IMR-90 (cell line): Measurements from ENCODE around the gene TLCD4. TPM values are rescaled to one million over a fixed set of nuclear protein-coding genes. Genes with fewer than 3 reads are reported as not detected.

Experiments used
- ATAC-seq: fragments of 200-7000 bp; cut with Tn5 transposase; 2 replicates; pipeline ENCODE4 v1.9.1; 2020; ENCODE audit warnings: low read depth, mild to moderate bottlenecking, moderate library complexity
- BruUV-seq: library from RNA; stranded (reverse); fragments of 400-500 nt; replicated peaks from 2 replicates; lab custom pipeline; 2021; lab: Mats Ljungman, UMichigan
- CTCF ChIA-PET: fragments of 300-600 bp; formaldehyde crosslinking; extraction: SDS; loops from one replicate; lab custom pipeline; 2021; ENCODE audit warnings: antibody characterized with exemption; lab: Yijun Ruan, JAX
- POLR2A ChIA-PET: fragments of 300-600 bp; sonication (Branson Sonifier 250); formaldehyde crosslinking; loops from one replicate; lab custom pipeline; 2022; ENCODE audit warnings: antibody characterized with exemption; ENCODE audit not compliant: unreplicated experiment; lab: Charles Lee
- DNase-seq: peaks from one replicate; pipeline ENCODE4 v3.0.0; 2013
- H2AFZ ChIP-seq: replicated peaks from 2 replicates; pipeline ENCODE3; 2013; ENCODE audit warnings: low read length, mild to moderate bottlenecking; ENCODE audit not compliant: poor library complexity
- H2AK5ac ChIP-seq: 2 replicates; pipeline ENCODE4 v1.6.1; 2013; ENCODE audit warnings: low read depth, low read length, inconsistent platforms
- H2AK9ac ChIP-seq: replicated peaks from 2 replicates; pipeline ENCODE3; 2013; ENCODE audit warnings: mild to moderate bottlenecking, low read depth, low read length, moderate library complexity; ENCODE audit not compliant: poor library complexity
- H2BK120ac ChIP-seq: 2 replicates; pipeline ENCODE4 v1.6.1; 2013; ENCODE audit warnings: low read depth, low read length, inconsistent platforms
- H2BK15ac ChIP-seq: 3 replicates; pipeline ENCODE4 v1.6.1; 2013; ENCODE audit warnings: low read depth, low read length, inconsistent platforms
- H2BK20ac ChIP-seq: 2 replicates; pipeline ENCODE4 v1.6.1; 2013; ENCODE audit warnings: low read depth, mild to moderate bottlenecking, inconsistent platforms, low read length, moderate library complexity
- H2BK5ac ChIP-seq: 2 replicates; pipeline ENCODE4 v1.6.1; 2013; ENCODE audit warnings: mild to moderate bottlenecking, low read depth, low read length, inconsistent platforms; ENCODE audit not compliant: poor library complexity, severe bottlenecking
- H3K14ac ChIP-seq: replicated peaks from 2 replicates; pipeline ENCODE4 v1.6.1; 2013; ENCODE audit warnings: low read depth, low read length, inconsistent platforms
- H3K18ac ChIP-seq: 2 replicates; pipeline ENCODE4 v1.6.1; 2013; ENCODE audit warnings: low read depth, low read length, control low read depth
- H3K23ac ChIP-seq: 2 replicates; pipeline ENCODE4 v1.6.1; 2013; ENCODE audit warnings: low read depth, low read length, inconsistent platforms
- H3K27ac ChIP-seq: 2 replicates; pipeline ENCODE4 v1.5.1; 2013; ENCODE audit warnings: mild to moderate bottlenecking, control low read depth, low read length; ENCODE audit not compliant: insufficient read depth
- H3K27me3 ChIP-seq: 2 replicates; pipeline ENCODE4 v1.6.1; 2013; ENCODE audit warnings: low read length; ENCODE audit not compliant: control insufficient read depth, insufficient read depth
- H3K36me3 ChIP-seq: 2 replicates; pipeline ENCODE4 v1.6.1; 2013; ENCODE audit warnings: low read length, mixed read lengths; ENCODE audit not compliant: control insufficient read depth, insufficient read depth
- H3K4ac ChIP-seq: 2 replicates; pipeline ENCODE4 v1.6.1; 2013; ENCODE audit warnings: low read depth, low read length, inconsistent platforms
- H3K4me1 ChIP-seq: 2 replicates; pipeline ENCODE4 v1.6.1; 2013; ENCODE audit warnings: low read length, mixed read lengths; ENCODE audit not compliant: control insufficient read depth, insufficient read depth
- H3K4me2 ChIP-seq: 2 replicates; pipeline ENCODE4 v1.6.1; 2013; ENCODE audit warnings: low read depth, mild to moderate bottlenecking, control low read depth, low read length, moderate library complexity
- H3K4me3 ChIP-seq: 2 replicates; pipeline ENCODE4 v1.5.1; 2013; ENCODE audit warnings: low read depth, mild to moderate bottlenecking, control low read depth, low read length, moderate library complexity; ENCODE audit not compliant: insufficient read depth
- H3K56ac ChIP-seq: 2 replicates; pipeline ENCODE4 v1.6.1; 2013; ENCODE audit warnings: low read length, inconsistent platforms; ENCODE audit not compliant: insufficient read depth; ENCODE audit errors: extremely low read depth
- H3K79me1 ChIP-seq, 2 experiments: 2 replicates each; pipeline ENCODE4 v1.6.1; 2013; ENCODE audit warnings: low read length in 2 of 2, inconsistent platforms in 1 of 2, low read depth in 1 of 2
- H3K9ac ChIP-seq: 2 replicates; pipeline ENCODE4 v1.6.1; 2013; ENCODE audit warnings: low read depth, low read length, control low read depth
- H3K9me1 ChIP-seq: 2 replicates; pipeline ENCODE4 v1.6.1; 2013; ENCODE audit warnings: low read length, inconsistent platforms; ENCODE audit not compliant: insufficient read depth
- H3K9me3 ChIP-seq: 2 replicates; pipeline ENCODE4 v1.6.1; 2013; ENCODE audit warnings: low read length; ENCODE audit not compliant: control insufficient read depth, insufficient read depth
- H4K20me1 ChIP-seq: 2 replicates; pipeline ENCODE4 v1.6.1; 2013; ENCODE audit warnings: low read length, inconsistent platforms; ENCODE audit not compliant: insufficient read depth
- H4K5ac ChIP-seq: 2 replicates; pipeline ENCODE4 v1.6.1; 2013; ENCODE audit warnings: mild to moderate bottlenecking, low read depth, low read length, control low read depth
- H4K8ac ChIP-seq, 2 experiments: 2 replicates each; pipeline ENCODE4 v1.6.1; 2013; ENCODE audit warnings: low read depth in 2 of 2, low read length in 2 of 2, control low read depth in 1 of 2, inconsistent platforms in 1 of 2
- H4K91ac ChIP-seq: 2 replicates; pipeline ENCODE4 v1.6.1; 2013; ENCODE audit warnings: low read depth, low read length, inconsistent platforms; ENCODE audit not compliant: insufficient read depth
- CEBPB ChIP-seq: IDR thresholded peaks from 2 replicates; pipeline ENCODE4 v1.6.1; 2012; ENCODE audit warnings: low read depth, low read length, improper control_type of control experiment
- NFE2L2 ChIP-seq: fragments of 150-350 bp; IDR thresholded peaks from 2 replicates; pipeline ENCODE4 v1.6.1; 2016; ENCODE audit warnings: low read depth, mild to moderate bottlenecking, low read length
- SMC3 ChIP-seq: fragments of 150-350 bp; IDR thresholded peaks from 2 replicates; pipeline ENCODE4 v1.6.1; 2016; ENCODE audit warnings: low read depth, mild to moderate bottlenecking, antibody characterized with exemption, low read length, moderate library complexity
- dilution Hi-C: fragments of 300-500 bp; cut with HindIII; formaldehyde crosslinking; loops from one replicate; pipeline ENCODE4 v1.14.3; 2018; ENCODE audit warnings: low sequenced_read_pairs; ENCODE audit not compliant: unreplicated experiment
- in situ Hi-C: fragments of 300-500 bp; cut with MboI; formaldehyde crosslinking; loops from 3 replicates; pipeline ENCODE4 v1.14.3; 2019; ENCODE audit warnings: low sequenced_read_pairs, inconsistent platforms, mixed read lengths
- intact Hi-C: fragments of 100-400 bp; cut with micrococcal nuclease; formaldehyde crosslinking; loops from 2 replicates; pipeline ENCODE4 v1.10.0; 2022
- polyA plus RNA-seq, 3 experiments: library from polyadenylated mRNA; depleted of rRNA; stranded (reverse); fragments of >200 nt; gene quantifications; 2 replicates each; pipeline ENCODE4 v1.2.3, GENCODE V29; 2012; ENCODE audit warnings: low replicate concordance in 1 of 3
- total RNA-seq: library from RNA; depleted of rRNA; stranded (reverse); fragments of >200 nt; gene quantifications from 2 replicates; pipeline ENCODE4 v1.2.3, GENCODE V29; 2012
- TF ChIP-seq, protein P1 (sequence below): fragments of 150-350 bp; IDR thresholded peaks from 2 replicates; pipeline ENCODE4 v1.6.1; 2016; ENCODE audit warnings: low read depth, mild to moderate bottlenecking, low read length, moderate library complexity, borderline replicate concordance
- TF ChIP-seq, protein P2 (sequence below): conservative IDR thresholded peaks from 2 replicates; pipeline ENCODE4 v1.5.1; 2012; ENCODE audit warnings: mild to moderate bottlenecking, low read depth, low read length, improper control_type of control experiment

The TLCD4 gene
- total and polyA plus RNA-seq, 2 of the 4 experiments (the other 2 are of a cell fraction), result 0.22 to 0.36 TPM

DNA sequence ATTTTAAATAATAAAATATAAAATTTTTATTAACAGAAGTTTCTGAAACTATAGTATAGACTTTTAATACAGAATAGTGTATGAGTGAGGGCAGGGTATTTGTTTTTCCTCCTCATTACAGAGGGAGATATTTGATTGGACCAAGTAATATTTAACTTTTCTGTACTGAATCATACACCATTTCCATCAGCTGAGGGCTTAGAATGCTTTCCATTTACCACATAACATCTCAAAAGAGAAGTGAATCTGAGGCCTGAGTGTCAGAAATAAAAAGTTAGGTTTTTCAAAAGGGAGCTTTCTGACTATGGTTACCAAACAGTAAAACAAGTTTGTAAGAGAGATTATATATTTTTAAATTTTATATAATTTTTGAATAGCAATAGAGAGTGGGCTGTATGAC, 29.5 kb downstream of the TLCD4 start:
- H2AK9ac ChIP-seq, result no peak overlapping the region
- no peak overlapping the region for H2BK20ac ChIP-seq
- no peak overlapping the region for H2AFZ ChIP-seq
- no peak overlapping the region for H4K5ac ChIP-seq
- no peaks in the 10 kb centered on the region for H4K20me1 ChIP-seq
- no peak overlapping the region for H4K91ac ChIP-seq
- H3K4me3 ChIP-seq, result no peak overlapping the region
- no peak overlapping the region for H3K18ac ChIP-seq
- ATAC-seq (no peak), DNase-seq (no peak)
- no peak overlapping the region for H3K9ac ChIP-seq
- no peaks in the 10 kb centered on the region for H3K4me1 ChIP-seq
- no peak overlapping the region for H2BK5ac ChIP-seq
- intact Hi-C loops, result no loop called here
- no peak overlapping the region for H3K27ac ChIP-seq
- H2BK15ac ChIP-seq, result no peak overlapping the region
- no peak overlapping the region for H2BK120ac ChIP-seq
- no peak for TF ChIP-seq SMC3
- TF ChIP-seq, protein P1, sequence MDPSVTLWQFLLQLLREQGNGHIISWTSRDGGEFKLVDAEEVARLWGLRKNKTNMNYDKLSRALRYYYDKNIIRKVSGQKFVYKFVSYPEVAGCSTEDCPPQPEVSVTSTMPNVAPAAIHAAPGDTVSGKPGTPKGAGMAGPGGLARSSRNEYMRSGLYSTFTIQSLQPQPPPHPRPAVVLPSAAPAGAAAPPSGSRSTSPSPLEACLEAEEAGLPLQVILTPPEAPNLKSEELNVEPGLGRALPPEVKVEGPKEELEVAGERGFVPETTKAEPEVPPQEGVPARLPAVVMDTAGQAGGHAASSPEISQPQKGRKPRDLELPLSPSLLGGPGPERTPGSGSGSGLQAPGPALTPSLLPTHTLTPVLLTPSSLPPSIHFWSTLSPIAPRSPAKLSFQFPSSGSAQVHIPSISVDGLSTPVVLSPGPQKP, result no peak
- TF ChIP-seq, protein P2, sequence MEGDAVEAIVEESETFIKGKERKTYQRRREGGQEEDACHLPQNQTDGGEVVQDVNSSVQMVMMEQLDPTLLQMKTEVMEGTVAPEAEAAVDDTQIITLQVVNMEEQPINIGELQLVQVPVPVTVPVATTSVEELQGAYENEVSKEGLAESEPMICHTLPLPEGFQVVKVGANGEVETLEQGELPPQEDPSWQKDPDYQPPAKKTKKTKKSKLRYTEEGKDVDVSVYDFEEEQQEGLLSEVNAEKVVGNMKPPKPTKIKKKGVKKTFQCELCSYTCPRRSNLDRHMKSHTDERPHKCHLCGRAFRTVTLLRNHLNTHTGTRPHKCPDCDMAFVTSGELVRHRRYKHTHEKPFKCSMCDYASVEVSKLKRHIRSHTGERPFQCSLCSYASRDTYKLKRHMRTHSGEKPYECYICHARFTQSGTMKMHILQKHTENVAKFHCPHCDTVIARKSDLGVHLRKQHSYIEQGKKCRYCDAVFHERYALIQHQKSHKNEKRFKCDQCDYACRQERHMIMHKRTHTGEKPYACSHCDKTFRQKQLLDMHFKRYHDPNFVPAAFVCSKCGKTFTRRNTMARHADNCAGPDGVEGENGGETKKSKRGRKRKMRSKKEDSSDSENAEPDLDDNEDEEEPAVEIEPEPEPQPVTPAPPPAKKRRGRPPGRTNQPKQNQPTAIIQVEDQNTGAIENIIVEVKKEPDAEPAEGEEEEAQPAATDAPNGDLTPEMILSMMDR, result no peak
- TF ChIP-seq NFE2L2, result no peak
- TF ChIP-seq CEBPB, result no peak
- H3K27me3 ChIP-seq, result no peaks in the 10 kb centered on the region
- no peaks in the 10 kb centered on the region for H3K79me1 ChIP-seq
- H3K4me2 ChIP-seq, result no peak overlapping the region
- in situ Hi-C loops, result no loop called here
- POLR2A ChIA-PET, result no interaction called here
- no peak overlapping the region for H3K14ac ChIP-seq
- H2AK5ac ChIP-seq, result no peak overlapping the region
- no peak overlapping the region for H3K4ac ChIP-seq
- dilution Hi-C loops, result no loop called here
- H3K56ac ChIP-seq, result no peak overlapping the region
- BruUV-seq, result no TSS peak
- no peaks in the 10 kb centered on the region for H3K9me1 ChIP-seq
- no peaks in the 10 kb centered on the region for H3K9me3 ChIP-seq
- no peak overlapping the region for H3K23ac ChIP-seq
- H4K8ac ChIP-seq, result no peak overlapping the region
- CTCF ChIA-PET, result no interaction called here
- H3K36me3 ChIP-seq, result no peaks in the 10 kb centered on the region
